Ovary (tissue), 9 donors: Measurements from ENCODE around the gene ABCA1. TPM values are rescaled to one million over a fixed set of nuclear protein-coding genes. Genes with fewer than 3 reads are reported as not detected.

ENCODE experiments used
- DNase-seq, 5 donors: peaks; one replicate each; pipeline ENCODE4 v3.0.0-alpha.2; 2019 to 2020
- H3K27ac ChIP-seq, 2 donors: fragments of 200-600 bp; one replicate each; pipeline versions ENCODE4 v1.5.1 to v1.8.0; 2019 to 2022
- H3K27me3 ChIP-seq: fragments of 200-600 bp; one replicate; pipeline ENCODE4 v1.8.0; 2022
- H3K36me3 ChIP-seq: fragments of 200-600 bp; sonication (generic); one replicate; pipeline ENCODE4 v1.5.1; 2019
- H3K4me1 ChIP-seq: one replicate; pipeline ENCODE4 v1.8.1; 2013; ENCODE audit warnings: mild to moderate bottlenecking, moderate library complexity; ENCODE audit not compliant: insufficient read depth
- H3K4me3 ChIP-seq: fragments of 200-600 bp; sonication (generic); one replicate; pipeline ENCODE4 v1.5.1; 2017
- H3K9me3 ChIP-seq, 2 donors: fragments of 200-600 bp in 1 of 2; sonication (generic) in 1 of 2; one replicate each; pipeline versions ENCODE4 v1.5.1 to v1.8.1; 2013 to 2019; ENCODE audit warnings: mild to moderate bottlenecking in 1 of 2, moderate library complexity in 1 of 2
- CTCF ChIP-seq, 3 donors: fragments of 450-650 bp in 2 of 3; fragments of 200-600 bp in 1 of 3; IDR thresholded peaks; one replicate each; pipeline versions ENCODE4 v1.5.1 to v1.8.0; 2016 to 2022; ENCODE audit warnings: antibody characterized with exemption in 3 of 3, mild to moderate bottlenecking in 1 of 3
- EP300 ChIP-seq: sonication (generic); formaldehyde crosslinking; IDR thresholded peaks from one replicate; pipeline ENCODE4 v1.6.1; 2017; ENCODE audit warnings: antibody characterized with exemption
- POLR2A ChIP-seq: fragments of 450-650 bp; IDR thresholded peaks from one replicate; pipeline ENCODE4 v1.6.1; 2017; ENCODE audit warnings: antibody characterized with exemption, mild to moderate bottlenecking, moderate library complexity
- WGBS, 3 donors: extraction: QIAGEN DNeasy Blood & Tissue Kit in 1 of 3; methylation state at CpG; one replicate each; pipeline versions ENCODE4 v1.1.5 to v1.1.7; 2013 to 2017; 5-methylcytosine and 5-hydroxymethylcytosine counted together
- intact Hi-C, 4 donors: fragments of 100-400 bp; cut with DNase I; formaldehyde crosslinking; loops; one replicate each; pipeline versions ENCODE4 v1.11.0 to v1.15.1; 2022 to 2023
- polyA plus RNA-seq, 2 donors: library from polyadenylated mRNA; stranded (reverse); fragments of 200-250 nt in 1 of 2; fragments of 350-450 nt in 1 of 2; fragmentation: Illumina TruSeq in 1 of 2; extraction: RNeasy Lipid Tissue Mini Kit (QIAGEN cat#74804) in 1 of 2; gene quantifications; one replicate each; pipeline ENCODE4 v1.2.3, GENCODE V29; 2013 to 2014
- total RNA-seq, 7 donors: library from RNA; depleted of rRNA in 2 of 7; stranded (reverse); fragments of >200 nt in 2 of 7; fragmentation: NEBNext Ultra II Directional in 3 of 7; extraction: Animal tissue kit (Norgen Biotek cat#: 25700) in 3 of 7; gene quantifications; one replicate each; pipeline versions ENCODE4 v1.1.0 to v1.2.4, GENCODE V29; 2016 to 2023
- donor health status: DM: no; HTN: no; CAD: no; lungs with moderate emphysema.
- donor health status: DM: no; HTN: no; CAD: no.
- donor health status: Bipolar disorder and iron deficiency.
- donor health status: DM: yes; HTN: yes; CAD: no.
- donor health status: DM: no; HTN: no; CAD: no.
- donor health status: DM: yes; HTN: yes; CAD: no.

Gene ABCA1
- total and polyA plus RNA-seq, 9 donors, result 7.4 to 24.5 (median 17.5) TPM

GRCh38 chr9:104879555-104880309 lies 48.2 kb downstream of the ABCA1 start:
- intact Hi-C loops, result no loop called here
- peak overlapping the region in 1 of 2 donors; percentile 59 for H3K27ac ChIP-seq
- no peaks in the 10 kb centered on the region for H3K27me3 ChIP-seq
- no peak overlapping the region for H3K4me3 ChIP-seq
- TF ChIP-seq EP300 (peak; percentile 18), POLR2A (no peak)
- no peak for DNase-seq
- H3K4me1 ChIP-seq, result peaks cover 6% of the 10 kb centered on the region
- H3K9me3 ChIP-seq, result no peaks in the 10 kb centered on the region
- H3K36me3 ChIP-seq, result no peaks in the 10 kb centered on the region
- 32 to 43% (median 35%) methylated on average over 5 of the region's 5 CpGs for WGBS, 3 donors

- H3K27ac ChIP-seq, result no peak overlapping the region
These were observed 51.4 kb downstream of the ABCA1 start for GRCh38 chr9:104876587-104876986.

GRCh38 chr9:104875897-104876296 lies 52.1 kb downstream of the ABCA1 start:
- DNase-seq, result no peak
- Histone ChIP-seq H3K27ac (no peak overlapping the region), H3K27me3 (no peaks in the 10 kb centered on the region), H3K36me3 (no peaks in the 10 kb centered on the region), H3K4me3 (no peak overlapping the region), H3K9me3 (no peaks in the 10 kb centered on the region), H3K4me1 (peaks cover 12% of the 10 kb centered on the region)
- 94 to 98% (median 97%) methylated on average over 4 of the region's 4 CpGs for WGBS, 3 donors
- TF ChIP-seq EP300 (no peak), CTCF (IDR thresholded peaks at IDR 0.05) (no peak), POLR2A (no peak)
- intact Hi-C loops, result no loop called here

More at GRCh38 chr9:104876587-104876986, 51.4 kb downstream of the ABCA1 start:
- Histone ChIP-seq H3K4me3 (no peak overlapping the region), H3K4me1 (peaks cover 12% of the 10 kb centered on the region), H3K36me3 (no peaks in the 10 kb centered on the region), H3K9me3 (no peaks in the 10 kb centered on the region), H3K27me3 (no peaks in the 10 kb centered on the region)
- TF ChIP-seq EP300 (no peak), POLR2A (no peak), CTCF (IDR thresholded peaks at IDR 0.05) (no peak)
- intact Hi-C loops, result no loop called here
- DNase-seq, result no peak
- 90 to 98% (median 94%) methylated on average over 1 of the region's 1 CpG for WGBS, 3 donors

GRCh38 chr9:104875320-104875719 lies 52.6 kb downstream of the ABCA1 start:
- Histone ChIP-seq H3K9me3 (no peaks in the 10 kb centered on the region), H3K27ac (no peak overlapping the region), H3K27me3 (no peaks in the 10 kb centered on the region), H3K4me1 (peaks cover 12% of the 10 kb centered on the region), H3K4me3 (no peak overlapping the region), H3K36me3 (no peaks in the 10 kb centered on the region)
- intact Hi-C loops, result no loop called here
- no peak for DNase-seq
- TF ChIP-seq EP300, result no peak
- no peak for TF ChIP-seq CTCF (IDR thresholded peaks at IDR 0.05)
- TF ChIP-seq POLR2A, result no peak
- WGBS, 3 donors, result 89 to 96% (median 93%) methylated on average over 3 of the region's 3 CpGs

GRCh38 chr9:104873489-104873850 lies 54.5 kb downstream of the ABCA1 start:
- H3K9me3 ChIP-seq, result no peaks in the 10 kb centered on the region
- intact Hi-C loops, result loop anchor here in 1 of 4 donors (5.0 kb wide), 1 partner anchor 54 kb away; the partner anchor contains the start of gene ABCA1
- H3K27me3 ChIP-seq, result no peaks in the 10 kb centered on the region
- H3K27ac ChIP-seq, result peak overlapping the region; percentile 63 to 73
- H3K4me1 ChIP-seq, result peaks cover 21% of the 10 kb centered on the region
- TF ChIP-seq POLR2A (no peak), CTCF (IDR thresholded peaks at IDR 0.05) (no peak), EP300 (no peak)
- WGBS, 3 donors, result 42 to 46% (median 43%) methylated on average over 3 of the region's 3 CpGs
- H3K36me3 ChIP-seq, result no peaks in the 10 kb centered on the region
- H3K4me3 ChIP-seq, result no peak overlapping the region
- no peak for DNase-seq
